ENCODE data around the gene MEA1. TPM values are rescaled to one million over a fixed set of nuclear protein-coding genes. Genes with fewer than 3 reads are reported as not detected.

Gene MEA1
- total and polyA plus RNA-seq, 2 of the 4 experiments (the other 2 are of a cell fraction): 116 to 126 TPM

GRCh38 chr6:43033496-43034189, 19.9 kb upstream of the MEA1 start:
- intact Hi-C loops (cut with micrococcal nuclease): no loop called here
- H2AK5ac ChIP-seq (ENCODE audit: low read depth, low read length): no peak overlapping the region
- no peak overlapping the region for H3K18ac ChIP-seq (ENCODE audit: low read depth, low read length)
- dilution Hi-C loops (cut with HindIII; ENCODE audit: low sequenced_read_pairs, unreplicated experiment): no loop called here
- H2BK5ac ChIP-seq (ENCODE audit: low read depth, low read length, poor library complexity, severe bottlenecking): no peak overlapping the region
- BruUV-seq (replicated peaks): no TSS peak
- peaks cover 8% of the 10 kb centered on the region; the same call in 1 of the 2 replicates for H4K20me1 ChIP-seq (ENCODE audit: insufficient read depth, low read length)
- no peak overlapping the region for H2AFZ ChIP-seq (replicated peaks; ENCODE audit: low read length, poor library complexity)
- in situ Hi-C loops (cut with MboI; ENCODE audit: low sequenced_read_pairs): no loop called here
- no peaks in the 10 kb centered on the region for H3K9me3 ChIP-seq (ENCODE audit: control insufficient read depth, insufficient read depth, low read length)
- TF ChIP-seq MAZ (IDR thresholded peaks at IDR 0.05; ENCODE audit: borderline replicate concordance, low read depth, low read length) (no peak), MXI1 (IDR thresholded peaks at IDR 0.05; ENCODE audit: borderline replicate concordance, low read depth, low read length) (no peak), BHLHE40 (IDR thresholded peaks at IDR 0.05; ENCODE audit: low read depth, low read length) (no peak), RCOR1 (IDR thresholded peaks at IDR 0.05; ENCODE audit: insufficient replicate concordance, low read length) (no peak), NFE2L2 (IDR thresholded peaks at IDR 0.05; ENCODE audit: low read depth, low read length) (no peak), USF2 (IDR thresholded peaks at IDR 0.05; ENCODE audit: low read depth, low read length) (no peak)
- H2BK20ac ChIP-seq (ENCODE audit: low read depth, low read length): no peak overlapping the region
- no peak overlapping the region for H2AK9ac ChIP-seq (replicated peaks; ENCODE audit: low read depth, low read length, poor library complexity)
- no peak overlapping the region for H3K23ac ChIP-seq (ENCODE audit: low read depth, low read length)
- no peak overlapping the region for H3K4ac ChIP-seq (ENCODE audit: low read depth, low read length)
- H2BK15ac ChIP-seq (ENCODE audit: low read depth, low read length): no peak overlapping the region
- POLR2A ChIA-PET (ENCODE audit: unreplicated experiment): no interaction called here
- H4K91ac ChIP-seq (ENCODE audit: insufficient read depth, low read depth, low read length): no peak overlapping the region
- H3K4me3 ChIP-seq (ENCODE audit: insufficient read depth, low read depth, low read length): no peak overlapping the region
- no CpG with 5 or more reads among the region's 2 CpGs for WGBS, 2 experiments (ENCODE audit: extremely low coverage in 2 of 2, insufficient read length in 1 of 2)
- H3K9ac ChIP-seq (ENCODE audit: low read depth, low read length): no peak overlapping the region
- no peak overlapping the region for H4K5ac ChIP-seq (ENCODE audit: low read depth, low read length)
- no peaks in the 10 kb centered on the region for H3K27me3 ChIP-seq (ENCODE audit: control insufficient read depth, insufficient read depth, low read length)
- ATAC-seq (ENCODE audit: low read depth) (no peak), DNase-seq (no peak)
- CTCF ChIA-PET: no interaction called here
- H3K36me3 ChIP-seq (ENCODE audit: control insufficient read depth, insufficient read depth, low read length): peaks cover 59% of the 10 kb centered on the region
- H3K27ac ChIP-seq (ENCODE audit: insufficient read depth, low read length): no peak overlapping the region
- H3K4me1 ChIP-seq (ENCODE audit: control insufficient read depth, insufficient read depth, low read length): no peaks in the 10 kb centered on the region
- no peak overlapping the region for H4K8ac ChIP-seq (ENCODE audit: low read depth in 2 of 2, low read length in 2 of 2)
- H3K4me2 ChIP-seq (ENCODE audit: low read depth, low read length): no peak overlapping the region
- no peaks in the 10 kb centered on the region for H3K9me1 ChIP-seq (ENCODE audit: insufficient read depth, low read length)
- no peak overlapping the region for H2BK120ac ChIP-seq (ENCODE audit: low read depth, low read length)
- H3K14ac ChIP-seq (replicated peaks; ENCODE audit: low read depth, low read length): no peak overlapping the region
- peaks cover 7 to 12% of the 10 kb centered on the region in 2 experiments; a peak in 2 of 4 replicates for H3K79me1 ChIP-seq (ENCODE audit: low read depth in 1 of 2, low read length in 2 of 2)
- no peak overlapping the region for H3K56ac ChIP-seq (ENCODE audit: extremely low read depth, insufficient read depth, low read length)

Measured in IMR-90 (cell line).